K562 (cell line): ENCODE measurements around the gene CEBPB. TPM values are rescaled to one million over a fixed set of nuclear protein-coding genes. Genes with fewer than 3 reads are reported as not detected.

ENCODE experiments used
- CBX8 ChIP-seq: fragments of 200-600 bp; sonication (generic); IDR thresholded peaks from 2 replicates; pipeline ENCODE4 v1.6.1; 2012; ENCODE audit warnings: borderline replicate concordance, mixed run types, low read depth, mild to moderate bottlenecking, moderate library complexity, mixed read lengths, low read length, control low read depth, inconsistent platforms; ENCODE audit not compliant: poor library complexity, severe bottlenecking; ENCODE audit errors: extremely low read depth
- E2F1 ChIP-seq: sonication (generic); formaldehyde crosslinking; IDR thresholded peaks from 2 replicates; pipeline ENCODE4 v1.8.1; 2023; ENCODE audit warnings: mild to moderate bottlenecking, missing genetic modification reagents, moderate library complexity
- GATAD2A ChIP-seq: fragments of 450-650 bp; IDR thresholded peaks from 2 replicates; pipeline ENCODE4 v1.6.1; 2017
- HMG20B ChIP-seq: fragments of 250-450 bp; sonication (Bioruptor Pico); IDR thresholded peaks from 2 replicates; pipeline ENCODE4 v1.5.0; 2021; ENCODE audit warnings: mild to moderate bottlenecking
- HNRNPK ChIP-seq: fragments of 200-400 bp; formaldehyde crosslinking; IDR thresholded peaks from one replicate; pipeline ENCODE4 v1.6.1; 2018; ENCODE audit warnings: mild to moderate bottlenecking, low read depth, low read length; ENCODE audit not compliant: poor library complexity, severe bottlenecking
- HNRNPLL ChIP-seq: fragments of 200-400 bp; formaldehyde crosslinking; IDR thresholded peaks from 2 replicates; pipeline ENCODE4 v1.6.1; 2017; ENCODE audit warnings: low read length, low read depth, mild to moderate bottlenecking; ENCODE audit not compliant: poor library complexity, severe bottlenecking
- MECOM ChIP-seq: fragments of 250-450 bp; sonication (Bioruptor Pico); IDR thresholded peaks from 2 replicates; pipeline ENCODE4 v1.8.0; 2022; ENCODE audit warnings: inconsistent platforms
- MYC ChIP-seq, 2 experiments: fragments of 250-450 bp in 1 of 2; sonication (Bioruptor Pico) in 1 of 2; IDR thresholded peaks; 2 replicates each; pipeline versions ENCODE4 v1.5.1 to v1.6.1; 2012 to 2021; ENCODE audit warnings: low read depth in 2 of 2, borderline replicate concordance in 1 of 2, improper control_type of control experiment in 1 of 2, low read length in 1 of 2, mild to moderate bottlenecking in 1 of 2, moderate library complexity in 1 of 2
- NKRF ChIP-seq: fragments of 450-650 bp; IDR thresholded peaks from 2 replicates; pipeline ENCODE4 v1.6.1; 2016; ENCODE audit warnings: borderline replicate concordance
- POLR2AphosphoS5 ChIP-seq: IDR thresholded peaks from 2 replicates; pipeline ENCODE4 v1.6.1; 2011; ENCODE audit warnings: mild to moderate bottlenecking, low read depth, low read length, moderate library complexity; ENCODE audit not compliant: control insufficient read depth, insufficient read depth
- SIN3A ChIP-seq, 2 experiments: fragments of 150-350 bp in 1 of 2; IDR thresholded peaks; 2 replicates each; pipeline ENCODE4 v1.6.1; 2011 to 2016; ENCODE audit warnings: borderline replicate concordance in 2 of 2, low read depth in 2 of 2, low read length in 2 of 2, mild to moderate bottlenecking in 2 of 2, moderate library complexity in 2 of 2; ENCODE audit not compliant: control insufficient read depth in 1 of 2
- SRSF3 ChIP-seq: fragments of 200-400 bp; formaldehyde crosslinking; IDR thresholded peaks from 2 replicates; pipeline ENCODE4 v1.6.1; 2016; ENCODE audit warnings: mild to moderate bottlenecking, low read length, moderate library complexity; ENCODE audit not compliant: insufficient read depth
- SRSF9 ChIP-seq: fragments of 200-400 bp; formaldehyde crosslinking; IDR thresholded peaks from 2 replicates; pipeline ENCODE4 v1.6.1; 2017; ENCODE audit warnings: low read depth, low read length, borderline replicate concordance
- STAT5A ChIP-seq: IDR thresholded peaks from 2 replicates; pipeline ENCODE4 v1.6.1; 2012; ENCODE audit warnings: low read length, inconsistent platforms, borderline replicate concordance
- TCF3 ChIP-seq: sonication (generic); formaldehyde crosslinking; IDR thresholded peaks from 2 replicates; pipeline ENCODE4 v1.4.0; 2020; ENCODE audit warnings: mild to moderate bottlenecking, missing genetic modification reagents
- ZBTB12 ChIP-seq: fragments of 250-450 bp; sonication (Bioruptor Pico); IDR thresholded peaks from 2 replicates; pipeline ENCODE4 v1.4.0; 2020
- ZNF134 ChIP-seq: fragments of 250-450 bp; sonication (Bioruptor Pico); conservative IDR thresholded peaks from 2 replicates; pipeline ENCODE4 v1.4.0; 2020
- ZNF277 ChIP-seq: fragments of 250-450 bp; sonication (Bioruptor Pico); IDR thresholded peaks from 2 replicates; pipeline ENCODE4 v1.8.0; 2022; ENCODE audit warnings: inconsistent platforms, mild to moderate bottlenecking, moderate library complexity, borderline replicate concordance
- ZNF436 ChIP-seq: fragments of 250-450, 450-650 bp; sonication (Bioruptor Pico); formaldehyde crosslinking; IDR thresholded peaks from 2 replicates; pipeline ENCODE4 v1.7.0; 2020; ENCODE audit warnings: mild to moderate bottlenecking
- ZNF444 ChIP-seq: fragments of 250-450 bp; sonication (Bioruptor Pico); IDR thresholded peaks from 2 replicates; pipeline ENCODE4 v1.4.0; 2020; ENCODE audit warnings: mild to moderate bottlenecking, moderate library complexity
- ZNF785 ChIP-seq: fragments of 250-450 bp; sonication (Bioruptor Pico); IDR thresholded peaks from 2 replicates; pipeline ENCODE4 v1.4.0; 2020; ENCODE audit warnings: mild to moderate bottlenecking
- polyA plus RNA-seq, 8 experiments: library from polyadenylated mRNA; depleted of rRNA in 4 of 8; stranded (reverse) in 5 of 8; unstranded in 3 of 8; fragments of >200 nt; fragmentation: Nextera tagmentation in 2 of 8; fragmentation: Illumina TruSeq in 1 of 8; extraction: Ambion mirVana in 2 of 8; extraction: Trizol in 1 of 8; gene quantifications; 2 replicates each; pipeline versions ENCODE4 v1.2.1 to v1.2.3, GENCODE V29; 2011 to 2014; ENCODE audit warnings: inconsistent platforms in 1 of 8, missing spikeins in 1 of 8
- total RNA-seq, 7 experiments: library from RNA; depleted of rRNA in 6 of 7; stranded (reverse); fragments of >200 nt in 6 of 7; fragmentation: Illumina TruSeq in 2 of 7; extraction: Trizol in 2 of 7; gene quantifications; 2 replicates each; pipeline versions ENCODE4 v1.2.1 to v1.2.3, GENCODE V29; 2011 to 2021; ENCODE audit warnings: low replicate concordance in 1 of 7

The CEBPB gene
- total and polyA plus RNA-seq, 9 of the 15 experiments (the other 6 are each of a cell fraction or from before 2014, with no cell fraction given): 1.2 to 72.6 (median 7.8) TPM

- TF ChIP-seq CBX8 (no peak), ZNF277 (no peak), POLR2AphosphoS5 (0 out of 2 replicates have a peak, but pooled peaks have one; percentile 52), SIN3A (IDR thresholded peaks at IDR 0.05; ENCODE audit: borderline replicate concordance in 2 of 2, control insufficient read depth in 1 of 2, low read depth in 2 of 2, low read length in 2 of 2) (peak; percentile 94 to 98; a peak in 3 of 4 replicates), ZNF785 (CRISPR knock-in tag) (no peak), HMG20B (CRISPR knock-in tag) (no peak), NKRF (peak; percentile 90), SRSF9 (no peak), MYC (IDR thresholded peaks at IDR 0.05; ENCODE audit: low read depth, low read length) (peak; percentile 100), MYC (CRISPR knock-in tag; IDR thresholded peaks at IDR 0.05; ENCODE audit: borderline replicate concordance, low read depth) (peak; percentile 82; the same call in 1 of the 2 replicates), MECOM (CRISPR knock-in tag) (no peak), E2F1 (CRISPR knock-in tag) (no peak), STAT5A (no peak), HNRNPK (no peak), HNRNPLL (no peak), SRSF3 (peak; percentile 97; the same call in 1 of the 2 replicates), ZNF436 (CRISPR knock-in tag) (no peak), ZNF444 (no peak), ZBTB12 (CRISPR knock-in tag) (no peak), GATAD2A (no peak), TCF3 (CRISPR knock-in tag) (no peak), ZNF134 (no peak)
These were observed 2.0 kb downstream of the CEBPB start (continued) for GRCh38 chr20:50192364-50193198.
